HG03196 (cell line): ENCODE data around the gene OR2T2.
"Not testable (repeated sequence)": the region's sequence is repeated elsewhere in the genome, so short reads cannot be mapped to it uniquely, and the experiment has no call there.

Experiments
- ATAC-seq: cut with Tn5 transposase; IDR thresholded peaks from one replicate; pipeline ENCODE4 v1.9.1; 2021; ENCODE audit not compliant: unreplicated experiment

OR2T2 gene, protein sequence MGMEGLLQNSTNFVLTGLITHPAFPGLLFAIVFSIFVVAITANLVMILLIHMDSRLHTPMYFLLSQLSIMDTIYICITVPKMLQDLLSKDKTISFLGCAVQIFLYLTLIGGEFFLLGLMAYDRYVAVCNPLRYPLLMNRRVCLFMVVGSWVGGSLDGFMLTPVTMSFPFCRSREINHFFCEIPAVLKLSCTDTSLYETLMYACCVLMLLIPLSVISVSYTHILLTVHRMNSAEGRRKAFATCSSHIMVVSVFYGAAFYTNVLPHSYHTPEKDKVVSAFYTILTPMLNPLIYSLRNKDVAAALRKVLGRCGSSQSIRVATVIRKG

DNA sequence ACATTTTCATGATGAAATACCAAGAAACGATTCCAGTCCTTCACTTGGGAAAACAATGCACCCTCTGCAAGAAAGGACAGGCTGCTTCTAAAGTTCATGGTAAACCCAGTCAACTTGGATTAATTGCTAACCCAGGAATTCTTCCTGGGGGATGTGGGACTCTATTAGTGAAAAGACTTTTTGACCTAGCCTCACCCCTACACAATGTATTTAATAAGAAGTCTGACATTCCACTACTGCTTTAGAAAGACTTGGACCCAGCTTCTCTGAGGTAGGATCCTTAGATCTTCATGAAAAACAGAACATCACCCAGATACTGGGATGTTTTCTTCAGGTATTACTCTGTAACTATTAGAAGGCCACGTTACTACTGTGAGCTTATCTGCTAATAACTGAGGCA lies at the start of gene OR2T2:
TSS of gene OR2T2 (plus strand) at position 239 of the 400 bp plus-strand sequence. CDS start 7,161 bp downstream, outside the sequence.
- ATAC-seq: not testable (repeated sequence)

DNA sequence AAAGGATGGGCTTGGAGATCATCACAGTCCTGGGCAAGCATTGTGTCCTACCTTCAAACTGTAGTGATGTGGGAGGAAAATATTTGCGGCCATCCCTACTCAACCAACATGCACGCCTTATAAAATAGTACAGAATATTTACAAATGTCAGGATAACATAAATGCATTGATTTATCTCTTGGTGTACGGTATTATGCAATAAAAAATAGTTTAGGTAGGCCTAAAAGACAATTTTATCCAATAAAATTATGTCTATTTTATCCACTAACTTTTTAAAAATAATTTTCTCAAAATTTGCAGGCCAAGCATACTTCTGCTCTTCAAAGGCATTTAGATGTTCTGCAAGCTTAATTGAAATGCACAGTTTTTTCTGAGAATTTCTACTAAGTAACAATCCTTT lies 42.7 kb upstream of the OR2T2 start, which contains the start of gene OR2T1:
TSS of gene OR2T1 (plus strand) at position 301 of the 400 bp plus-strand sequence. CDS start 3,100 bp downstream, outside the sequence.
- no peak for ATAC-seq

DNA sequence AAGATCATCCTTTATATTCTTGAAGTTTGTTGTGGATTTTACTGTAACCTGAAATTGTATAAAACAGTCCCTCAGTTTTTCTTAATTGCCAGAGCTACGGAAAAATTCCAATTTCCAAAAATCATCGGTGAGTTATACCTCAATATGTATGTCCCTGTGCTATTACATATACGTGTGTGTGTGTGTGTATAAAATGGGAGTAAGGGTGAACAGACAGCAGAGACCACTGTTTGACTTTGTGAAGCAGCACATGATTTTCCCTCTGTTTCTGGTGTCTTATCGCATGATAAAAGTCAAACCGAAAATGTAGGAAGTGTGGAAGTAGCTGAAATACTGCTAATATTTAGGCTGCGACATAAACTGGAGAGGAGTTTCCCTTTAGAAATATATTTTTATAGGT lies 41.4 kb upstream of the OR2T2 start:
- ATAC-seq: no peak

DNA sequence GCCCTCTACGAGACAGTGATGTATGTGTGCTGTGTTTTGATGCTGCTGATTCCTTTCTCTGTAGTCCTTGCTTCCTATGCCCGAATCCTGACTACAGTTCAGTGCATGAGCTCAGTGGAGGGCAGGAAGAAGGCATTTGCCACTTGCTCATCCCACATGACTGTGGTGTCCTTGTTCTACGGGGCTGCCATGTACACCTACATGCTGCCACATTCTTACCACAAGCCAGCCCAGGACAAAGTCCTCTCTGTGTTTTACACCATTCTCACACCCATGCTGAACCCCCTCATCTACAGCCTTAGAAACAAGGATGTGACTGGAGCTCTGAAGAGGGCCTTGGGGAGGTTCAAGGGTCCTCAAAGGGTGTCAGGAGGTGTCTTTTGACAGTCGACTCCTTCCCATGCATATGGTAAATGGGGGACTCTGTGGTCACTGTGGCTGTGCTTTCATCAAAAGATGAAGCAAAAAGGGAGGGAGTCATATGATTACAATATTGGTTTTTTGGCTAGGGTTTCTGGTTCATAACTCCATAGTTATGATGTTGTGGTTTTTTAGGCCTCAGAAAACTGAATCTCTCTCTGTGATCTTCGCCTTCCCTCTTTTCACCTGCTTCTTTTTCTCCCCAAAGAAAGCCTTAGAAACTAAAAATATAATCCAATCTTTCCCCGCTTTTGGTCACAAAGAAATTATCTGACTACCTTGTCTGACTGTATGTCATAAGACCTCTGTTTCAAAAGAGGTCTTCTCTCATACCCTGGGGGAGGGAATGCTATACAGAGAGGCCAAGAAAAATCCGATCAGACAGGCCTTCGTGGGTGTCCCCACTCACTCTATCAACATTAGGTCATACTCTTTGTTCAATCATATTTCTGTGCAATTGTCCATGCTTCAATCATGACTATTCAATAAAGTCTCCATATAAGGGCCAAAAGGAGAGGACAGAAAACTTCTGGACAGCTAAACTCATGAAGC lies 38.4 kb upstream of the OR2T2 start:
- no peak for ATAC-seq

DNA sequence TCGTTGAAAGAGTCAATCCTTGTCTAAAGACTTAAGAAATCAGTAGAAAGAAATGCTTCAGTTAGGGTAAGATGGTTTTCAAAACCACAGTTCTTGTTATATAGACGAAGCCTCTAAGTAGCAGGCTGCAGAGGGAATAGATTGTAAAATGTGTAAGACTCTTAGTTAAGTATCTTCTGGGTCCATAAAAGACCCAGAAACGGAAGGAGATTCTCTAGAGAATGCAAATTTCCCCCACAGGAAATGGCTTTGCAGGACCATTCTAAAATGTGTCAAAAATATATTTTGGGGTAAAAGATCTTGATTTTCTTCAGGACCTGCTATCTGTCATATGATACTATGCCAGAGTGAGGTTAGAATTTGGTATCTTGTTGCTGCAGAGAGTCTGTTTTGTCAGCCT lies 29.2 kb upstream of the OR2T2 start:
- no peak for ATAC-seq

DNA sequence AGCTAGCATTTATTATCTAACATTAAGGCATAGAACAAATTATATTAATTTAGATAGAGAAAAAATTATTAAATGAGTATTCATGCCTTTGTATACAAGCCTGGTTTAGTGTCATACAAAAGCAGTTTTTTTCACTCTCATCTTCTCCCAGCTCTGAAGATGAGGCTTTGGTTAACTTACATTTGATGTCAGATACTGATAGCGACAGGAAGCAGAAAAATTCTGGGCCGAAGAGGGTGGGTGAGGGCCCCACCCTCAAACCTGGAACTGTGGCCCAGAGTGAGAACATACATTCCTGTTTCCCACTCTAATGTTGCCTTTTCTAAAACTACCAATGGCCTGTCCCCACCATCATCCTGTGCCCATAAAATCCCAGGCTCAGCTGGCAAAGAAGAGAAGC lies 27.6 kb upstream of the OR2T2 start:
- no peak for ATAC-seq

DNA sequence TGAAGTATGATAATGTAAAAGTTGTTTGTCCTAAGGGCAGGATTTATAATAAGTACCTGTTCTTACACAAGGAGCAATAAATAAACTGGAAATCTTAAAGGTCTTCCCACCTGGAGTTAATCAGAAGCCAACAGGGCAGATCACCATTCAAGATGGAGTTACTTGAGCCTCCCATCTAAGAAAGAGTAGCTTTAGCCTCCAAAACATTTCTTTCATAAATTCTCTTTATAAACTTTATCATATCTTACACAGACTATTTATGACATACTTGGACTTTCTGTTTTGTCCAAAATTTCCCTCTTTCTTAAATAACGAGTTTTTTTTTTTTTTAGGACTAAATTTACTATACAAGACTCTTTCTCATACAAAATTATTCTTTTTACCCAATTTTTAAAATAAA lies 24.1 kb upstream of the OR2T2 start:
- ATAC-seq: no peak

DNA sequence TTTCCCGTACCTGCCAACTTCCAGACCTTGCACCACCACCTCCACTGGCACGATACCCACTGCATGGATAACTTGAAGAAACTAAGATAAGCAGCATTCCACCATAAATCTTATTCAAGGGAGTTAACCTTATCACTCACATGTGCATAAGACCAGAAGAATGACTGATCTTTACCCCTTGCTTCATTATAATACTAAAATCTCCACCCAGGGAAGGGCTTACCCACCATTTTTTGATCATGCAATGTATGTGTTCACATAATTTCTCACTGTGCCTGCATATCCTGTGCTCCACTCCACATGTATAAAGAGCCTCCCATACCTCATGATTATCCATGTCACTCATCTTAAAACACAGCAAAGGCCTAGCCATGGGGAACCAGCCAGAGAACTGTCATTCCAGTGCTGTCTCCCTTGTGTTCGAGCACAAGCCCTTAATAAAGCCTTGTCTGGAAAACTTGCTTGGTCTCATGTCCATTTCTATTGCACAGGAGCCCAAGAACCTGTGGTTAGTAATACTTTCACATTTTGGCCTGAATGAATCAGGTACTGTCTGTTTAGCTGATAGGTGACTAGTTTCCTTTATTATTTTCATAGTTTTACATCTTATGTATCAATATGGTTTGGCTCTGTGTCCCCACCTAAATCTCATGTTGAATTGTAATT lies 17.8 kb upstream of the OR2T2 start:
- peak; percentile 48 for ATAC-seq

DNA sequence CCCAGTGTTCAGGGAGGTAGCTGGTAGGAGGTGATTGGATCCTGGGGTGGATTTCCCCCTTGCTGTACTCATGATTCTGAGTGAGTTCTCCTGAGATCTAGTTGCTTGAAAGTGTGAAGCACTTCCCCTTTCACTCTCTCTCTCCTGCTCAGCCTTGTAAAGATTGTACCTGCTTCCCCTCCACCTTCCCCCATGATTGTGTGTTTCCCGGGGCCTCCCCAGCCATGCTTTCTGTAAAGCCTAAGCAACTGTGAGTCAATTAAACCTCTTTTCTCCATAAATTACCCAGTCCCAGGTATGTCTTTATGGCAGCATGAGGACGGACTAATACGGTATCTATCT lies 17.3 kb upstream of the OR2T2 start:
- ATAC-seq: peak; percentile 94

DNA sequence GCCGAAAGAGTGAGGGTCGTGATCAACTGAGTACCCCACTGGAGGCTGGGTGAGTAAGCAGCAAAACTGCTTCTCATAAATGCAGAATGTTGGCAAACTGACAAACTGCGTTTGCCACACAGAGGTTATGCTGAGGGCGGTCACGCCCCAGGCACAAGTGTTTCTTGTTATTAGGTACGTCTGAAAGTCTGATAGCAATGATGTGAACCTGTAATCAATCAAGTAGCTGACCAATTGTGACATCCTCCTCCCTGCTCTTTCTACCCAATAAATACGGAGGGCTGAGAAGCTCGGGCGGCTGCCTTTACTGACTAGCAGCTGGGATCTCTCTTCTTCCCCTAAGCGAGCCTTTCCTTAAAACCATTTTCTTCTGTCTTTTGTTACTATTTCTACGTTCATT lies 13.8 kb upstream of the OR2T2 start:
- ATAC-seq: not testable (repeated sequence)

DNA sequence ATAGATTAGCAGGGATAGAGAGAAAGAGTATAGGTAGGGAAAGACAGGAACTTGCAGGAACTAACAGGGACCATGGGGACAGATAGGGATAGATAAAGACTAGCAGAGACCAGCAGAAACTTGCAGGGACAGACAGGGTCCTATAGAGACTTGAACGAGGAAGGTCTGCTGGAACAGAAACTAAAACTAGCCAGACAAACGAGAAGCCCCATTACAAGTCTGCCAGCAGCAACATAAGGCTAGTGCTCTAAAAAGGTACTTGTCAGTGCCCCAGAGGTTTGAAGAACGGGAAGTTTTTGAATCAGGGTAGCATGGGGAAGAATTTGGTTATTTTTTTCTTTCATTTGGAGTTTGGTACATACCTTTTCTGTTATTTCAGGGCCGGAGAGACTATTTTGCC lies 13.2 kb upstream of the OR2T2 start:
- not testable (repeated sequence) for ATAC-seq

DNA sequence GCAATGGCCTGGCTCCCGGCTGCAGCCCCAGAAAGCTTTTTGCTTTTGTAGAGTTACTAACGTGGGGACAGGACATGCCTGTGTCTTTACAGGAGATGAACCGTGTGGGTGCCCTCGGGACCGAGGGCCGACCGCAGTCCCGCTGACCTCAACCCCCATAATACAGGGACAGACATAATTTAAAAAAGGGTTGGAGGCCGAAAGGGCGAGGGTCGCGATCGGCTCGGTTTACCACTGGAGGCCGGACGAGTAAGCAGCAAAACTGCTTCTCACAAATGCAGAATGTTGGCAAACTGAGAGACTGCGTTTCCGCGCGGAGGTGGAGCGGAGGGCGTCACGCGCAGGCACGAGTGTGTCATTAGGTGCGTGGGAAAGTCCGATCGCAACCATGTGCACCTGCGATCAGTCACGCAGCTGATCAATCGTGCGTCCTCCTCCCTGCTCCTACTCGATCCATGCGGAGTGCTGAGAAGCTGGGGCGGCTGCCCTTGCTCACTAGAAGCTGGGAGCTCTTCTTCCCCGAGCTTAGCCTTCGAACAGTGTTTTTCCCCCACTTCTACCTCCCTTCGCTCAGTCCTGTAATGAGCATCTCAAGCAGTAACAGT lies 11.5 kb upstream of the OR2T2 start:
- ATAC-seq: not testable (repeated sequence)

DNA sequence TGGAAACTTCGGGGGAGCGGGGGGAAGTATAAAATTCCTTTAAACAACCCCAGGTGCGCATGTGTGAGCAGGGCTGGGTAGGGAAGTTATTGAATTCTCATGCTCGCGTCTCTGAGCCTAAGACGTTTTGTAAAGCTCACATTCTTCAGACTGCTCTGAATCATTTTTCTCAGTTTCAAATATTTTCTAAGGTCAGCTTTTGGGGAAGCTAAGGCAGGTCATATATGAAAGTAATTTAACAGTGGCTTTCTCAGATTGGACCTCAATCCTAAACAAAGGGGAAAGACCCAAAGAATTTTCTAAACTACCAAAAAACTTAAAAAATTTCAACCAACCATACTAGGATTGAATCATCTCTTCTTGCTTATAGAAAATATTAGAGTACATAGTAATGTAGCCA lies 10.5 kb upstream of the OR2T2 start:
- ATAC-seq: not testable (repeated sequence)

DNA sequence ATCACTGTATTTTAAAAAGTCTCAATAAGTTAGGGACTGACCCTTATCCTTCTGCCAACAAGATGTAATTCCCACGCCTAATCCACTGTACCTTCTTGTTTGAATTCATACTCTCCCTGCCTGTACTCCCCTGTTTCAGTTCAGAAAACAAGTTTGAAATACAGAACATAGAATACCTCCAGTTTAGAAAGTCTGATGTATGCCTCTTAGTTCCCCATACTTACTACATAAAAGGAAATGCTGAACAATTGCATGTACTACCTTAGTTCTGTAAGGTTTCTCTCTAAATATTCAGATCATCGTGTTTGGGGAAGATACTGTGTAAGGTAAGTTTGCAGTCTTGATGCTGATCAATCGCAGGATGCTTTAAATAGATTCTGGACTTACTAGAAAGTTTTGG lies 9.1 kb upstream of the OR2T2 start:
- ATAC-seq: not testable (repeated sequence)

DNA sequence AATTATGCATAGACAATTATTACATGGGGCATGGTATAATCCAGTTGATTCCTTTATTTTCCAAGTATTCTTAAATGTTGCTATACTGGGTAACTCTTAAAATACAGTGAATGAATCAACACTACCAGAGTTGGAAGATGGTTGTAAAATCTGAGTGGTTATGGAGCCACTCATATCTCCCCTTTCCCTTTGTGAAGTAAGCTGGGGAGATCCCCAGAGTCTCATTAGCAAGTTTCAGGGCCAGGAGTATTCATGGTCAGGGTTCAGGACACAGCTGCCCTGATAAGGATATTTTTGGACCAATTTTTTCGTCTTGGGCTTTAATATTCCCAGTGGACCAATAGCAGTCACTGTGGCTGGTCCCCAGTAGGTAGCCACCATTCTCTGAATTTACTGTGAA lies 6.8 kb upstream of the OR2T2 start:
- ATAC-seq: not testable (repeated sequence)

DNA sequence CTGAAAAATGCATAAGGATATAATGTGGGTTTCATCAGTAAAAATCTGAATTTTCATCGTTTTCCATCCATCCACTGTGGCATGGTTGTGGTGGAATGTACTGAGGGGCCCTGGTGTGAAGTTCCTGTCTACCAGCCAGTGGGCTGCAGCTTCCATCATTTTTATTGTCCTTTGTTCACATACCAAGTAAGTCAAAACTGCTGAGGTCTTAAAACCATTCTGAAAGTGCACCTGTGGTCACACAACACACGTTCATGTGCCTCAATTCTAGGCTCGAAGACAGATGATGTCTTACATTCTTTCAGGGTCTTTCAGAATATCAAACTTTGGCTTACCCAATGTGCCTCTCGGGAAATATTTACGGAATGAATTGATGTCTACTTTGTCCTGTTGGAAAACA lies 6.2 kb upstream of the OR2T2 start:
- ATAC-seq: not testable (repeated sequence)

DNA sequence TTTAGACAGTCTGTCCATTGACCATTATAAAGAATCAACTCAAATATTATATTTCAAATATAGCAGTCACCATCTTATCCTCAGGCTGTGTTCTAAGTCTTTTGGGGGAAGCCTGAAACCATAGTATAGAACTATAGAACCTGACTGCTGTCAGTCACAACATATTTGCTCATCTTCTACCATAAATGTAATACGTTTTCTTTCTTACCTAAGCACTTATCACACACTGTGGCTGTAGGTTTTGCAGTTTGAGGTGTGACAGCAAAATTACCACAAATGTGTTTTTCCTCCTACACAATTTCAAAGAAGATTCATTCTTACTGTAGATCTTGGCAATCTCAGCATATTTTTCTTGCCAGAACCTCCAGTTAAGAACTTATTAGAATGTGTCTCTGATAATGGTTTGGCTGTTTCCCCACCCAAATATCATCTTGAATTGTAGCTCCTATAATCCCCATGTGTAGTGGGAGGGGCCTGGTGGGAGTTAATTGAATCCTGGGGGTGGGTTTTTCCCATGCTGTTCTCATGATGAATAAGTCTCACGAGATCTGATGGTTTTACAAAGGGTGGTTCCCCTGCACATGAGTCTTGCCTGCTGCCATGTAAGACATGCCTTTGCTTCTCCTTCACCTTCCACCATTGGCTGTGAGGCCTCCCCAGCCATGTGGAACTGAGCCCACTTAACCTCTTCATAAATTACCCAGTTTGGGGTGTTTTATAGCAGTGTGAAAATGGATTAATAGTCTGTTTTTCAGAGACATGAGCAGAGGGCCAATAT lies 2.7 kb upstream of the OR2T2 start:
- ATAC-seq: not testable (repeated sequence)

DNA sequence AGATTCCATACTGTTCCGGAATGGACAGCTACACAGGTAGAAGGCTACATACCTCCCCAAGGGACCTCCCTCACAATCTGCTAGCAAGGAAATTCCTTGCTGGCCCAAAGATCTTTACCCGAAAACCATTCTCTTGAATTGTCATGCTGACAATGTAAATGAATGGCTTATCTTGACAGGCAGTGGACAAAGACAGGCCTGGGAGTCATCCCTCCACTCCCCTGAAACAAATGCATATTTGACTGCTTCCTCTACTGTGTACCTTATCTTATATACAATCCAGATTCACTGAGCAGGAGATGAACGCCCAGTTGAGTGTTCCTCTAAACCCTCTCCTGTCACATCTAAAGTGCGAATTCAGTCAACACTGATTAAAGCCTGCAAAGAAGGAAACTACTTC lies 834 bp upstream of the OR2T2 start:
- ATAC-seq: not testable (repeated sequence)

DNA sequence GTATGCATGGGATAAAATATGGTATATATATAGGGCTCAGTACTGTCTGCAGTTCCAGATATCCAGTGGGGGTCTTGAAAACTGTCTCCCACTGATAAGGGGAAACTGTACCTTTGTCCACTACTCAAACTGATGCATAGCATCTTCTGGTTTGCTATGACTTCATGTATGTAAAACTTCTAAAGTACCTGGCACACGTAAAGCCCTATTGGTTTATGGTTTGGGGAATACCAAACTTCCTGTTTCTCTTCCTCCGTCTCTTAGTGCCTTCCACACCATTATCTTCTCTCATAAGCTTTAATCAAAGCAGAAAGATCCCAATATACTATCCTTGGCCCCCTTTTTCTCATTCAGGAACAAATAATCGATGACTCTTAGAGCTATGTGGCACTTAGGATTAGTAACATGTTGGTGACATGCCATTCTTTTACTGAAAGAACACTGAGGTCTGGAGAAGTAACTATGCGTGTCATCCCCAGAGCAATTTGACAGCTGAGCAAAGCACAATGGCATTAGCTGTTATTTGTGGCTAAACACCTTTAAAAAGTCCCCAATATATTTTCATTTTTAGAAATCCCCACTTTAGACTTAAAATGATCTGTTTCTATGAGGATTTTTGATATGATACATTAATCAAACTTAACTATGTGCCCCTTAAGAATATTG lies 3.1 kb downstream of the OR2T2 start:
- peak; percentile 61 for ATAC-seq
